Progenitor cell of endocrine pancreas (in vitro differentiated cells): ENCODE results near the gene EHBP1. TPM values are rescaled to one million over a fixed set of nuclear protein-coding genes. Genes with fewer than 3 reads are reported as not detected.

ENCODE experiments used
- DNase-seq: peaks from one replicate; pipeline ENCODE4 v3.0.0; 2021; ENCODE audit warnings: low spot score; ENCODE audit not compliant: unreplicated experiment
- H3K27ac Mint-ChIP-seq: 2 replicates; pipeline ENCODE4 v1.8.0; 2021; ENCODE audit warnings: mild to moderate bottlenecking, moderate library complexity, mixed read lengths
- H3K27me3 Mint-ChIP-seq: 2 replicates; pipeline ENCODE4 v1.8.0; 2021; ENCODE audit warnings: mixed read lengths
- H3K36me3 Mint-ChIP-seq: 2 replicates; pipeline ENCODE4 v1.8.0; 2022; ENCODE audit warnings: mixed read lengths; ENCODE audit not compliant: insufficient read depth
- H3K4me1 Mint-ChIP-seq: 2 replicates; pipeline ENCODE4 v1.8.0; 2021; ENCODE audit warnings: low read depth, mixed read lengths
- H3K4me3 Mint-ChIP-seq: 2 replicates; pipeline ENCODE4 v1.8.0; 2021; ENCODE audit warnings: low read depth, mild to moderate bottlenecking, moderate library complexity, mixed read lengths
- H3K9me3 Mint-ChIP-seq: 2 replicates; pipeline ENCODE4 v1.8.0; 2021; ENCODE audit warnings: low read depth, mixed read lengths
- total RNA-seq: library from RNA; stranded (reverse); gene quantifications from 2 replicates; pipeline ENCODE4 v1.2.1, GENCODE V29; 2021
- TF ChIP-seq, protein P1 (sequence below): fragments of 200-600 bp; sonication (generic); IDR thresholded peaks from one replicate; pipeline ENCODE4 v1.5.0; 2021; ENCODE audit warnings: antibody characterized with exemption, mild to moderate bottlenecking; ENCODE audit not compliant: unreplicated experiment

EHBP1 gene
- total RNA-seq, 1 donor from 2014 or later: 45.6 TPM

DNA sequence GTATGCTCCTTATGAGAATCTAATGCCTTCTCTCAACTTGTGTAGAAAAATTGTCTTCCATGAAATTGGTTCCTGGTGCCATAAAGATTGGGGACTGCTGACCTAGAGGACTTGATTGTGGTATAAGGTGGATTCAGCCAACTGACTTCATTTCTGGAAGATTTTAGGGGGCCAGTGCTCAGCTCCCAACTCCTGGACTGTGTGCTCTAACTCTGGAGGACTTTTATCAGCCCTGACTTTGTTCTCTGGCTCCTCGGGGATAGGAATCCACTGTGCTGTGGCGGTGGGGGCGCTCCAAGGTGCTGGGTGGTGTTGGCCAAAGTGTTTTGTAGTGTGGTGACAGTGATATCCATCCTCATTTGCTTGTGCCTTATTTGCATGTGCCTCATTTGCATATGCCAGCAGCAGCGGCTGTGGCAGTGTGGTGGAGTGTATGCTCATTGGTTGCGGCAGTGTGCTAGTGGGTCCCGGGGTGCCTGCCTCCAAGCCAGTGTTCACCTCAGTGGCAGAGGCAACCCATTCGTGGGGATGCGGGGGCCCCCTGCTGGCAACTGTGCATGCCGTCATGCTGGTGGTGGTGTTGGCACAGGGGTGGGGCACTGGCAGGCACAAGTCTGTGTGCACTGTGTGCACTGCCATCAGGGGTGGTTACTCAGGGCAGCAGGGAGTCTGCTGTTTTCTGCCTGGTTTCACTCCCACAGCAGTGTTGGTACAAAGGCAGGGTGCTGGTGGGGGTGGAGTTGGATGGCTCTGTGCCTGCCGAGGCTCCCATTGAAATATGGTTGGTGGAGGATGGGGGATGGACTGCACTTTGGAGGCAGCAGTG is 19.6 kb downstream of the EHBP1 start:
- Mint-ChIP-seq H3K9me3 (peaks cover 15% of the 10 kb centered on the region), H3K27me3 (no peaks in the 10 kb centered on the region), H3K27ac (peak overlapping the region; percentile 37), H3K4me1 (peaks cover 4% of the 10 kb centered on the region), H3K36me3 (peaks cover 17% of the 10 kb centered on the region), H3K4me3 (no peak overlapping the region)
- DNase-seq: no peak
- TF ChIP-seq, protein P1, sequence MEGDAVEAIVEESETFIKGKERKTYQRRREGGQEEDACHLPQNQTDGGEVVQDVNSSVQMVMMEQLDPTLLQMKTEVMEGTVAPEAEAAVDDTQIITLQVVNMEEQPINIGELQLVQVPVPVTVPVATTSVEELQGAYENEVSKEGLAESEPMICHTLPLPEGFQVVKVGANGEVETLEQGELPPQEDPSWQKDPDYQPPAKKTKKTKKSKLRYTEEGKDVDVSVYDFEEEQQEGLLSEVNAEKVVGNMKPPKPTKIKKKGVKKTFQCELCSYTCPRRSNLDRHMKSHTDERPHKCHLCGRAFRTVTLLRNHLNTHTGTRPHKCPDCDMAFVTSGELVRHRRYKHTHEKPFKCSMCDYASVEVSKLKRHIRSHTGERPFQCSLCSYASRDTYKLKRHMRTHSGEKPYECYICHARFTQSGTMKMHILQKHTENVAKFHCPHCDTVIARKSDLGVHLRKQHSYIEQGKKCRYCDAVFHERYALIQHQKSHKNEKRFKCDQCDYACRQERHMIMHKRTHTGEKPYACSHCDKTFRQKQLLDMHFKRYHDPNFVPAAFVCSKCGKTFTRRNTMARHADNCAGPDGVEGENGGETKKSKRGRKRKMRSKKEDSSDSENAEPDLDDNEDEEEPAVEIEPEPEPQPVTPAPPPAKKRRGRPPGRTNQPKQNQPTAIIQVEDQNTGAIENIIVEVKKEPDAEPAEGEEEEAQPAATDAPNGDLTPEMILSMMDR: peak; percentile 47

DNA sequence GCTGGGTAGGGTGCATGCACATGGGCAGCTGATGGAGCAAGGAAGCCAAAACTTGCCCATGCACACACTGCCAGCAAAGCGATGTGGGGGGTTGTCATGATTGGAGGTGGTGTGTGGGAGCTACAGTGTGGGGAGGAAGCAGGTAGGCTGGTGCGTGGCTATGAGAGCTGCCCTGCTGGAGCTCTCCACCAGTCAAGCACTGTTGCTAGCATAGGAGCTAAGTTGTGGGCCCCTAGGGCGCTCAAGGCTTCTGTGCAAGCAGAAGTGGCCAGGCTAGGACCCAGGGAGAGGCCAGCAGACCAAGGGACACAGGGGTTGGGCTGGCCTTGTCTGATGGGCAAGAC is 20.2 kb downstream of the EHBP1 start:
- peaks cover 21% of the 10 kb centered on the region for H3K36me3 Mint-ChIP-seq
- H3K27me3 Mint-ChIP-seq: no peaks in the 10 kb centered on the region
- no peak overlapping the region for H3K27ac Mint-ChIP-seq

DNA sequence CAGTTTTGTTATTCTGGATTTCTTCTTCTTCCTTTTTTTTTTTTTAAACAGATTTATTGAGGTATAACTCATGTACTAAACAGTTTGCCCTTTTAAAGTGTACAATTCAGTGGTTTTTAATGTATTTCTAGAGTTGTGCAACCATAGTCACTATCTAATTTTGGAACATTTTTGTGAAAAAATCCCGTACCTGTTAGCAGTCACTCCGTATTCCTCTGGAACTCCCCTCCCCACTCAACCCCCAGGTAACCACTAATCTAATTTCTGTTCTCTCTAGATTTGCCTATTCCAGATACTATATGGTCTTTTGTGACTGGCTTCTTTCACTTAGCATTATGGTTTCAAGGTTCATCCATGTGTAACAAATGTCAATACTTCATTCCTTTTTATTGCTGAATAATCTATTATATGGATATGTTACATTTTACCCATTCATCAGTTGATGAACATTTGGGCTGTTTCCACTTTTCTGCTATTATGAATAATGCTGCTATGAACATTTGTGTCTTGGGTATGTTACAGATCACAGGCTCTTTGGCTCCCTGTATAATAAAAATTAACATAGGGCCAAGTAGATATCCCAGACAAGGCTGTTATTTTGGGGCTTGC is 21.9 kb downstream of the EHBP1 start:
- Mint-ChIP-seq H3K4me1 (peaks cover 2% of the 10 kb centered on the region), H3K36me3 (peaks cover 27% of the 10 kb centered on the region), H3K27ac (peak overlapping the region; percentile 64), H3K27me3 (no peaks in the 10 kb centered on the region), H3K9me3 (peaks cover 32% of the 10 kb centered on the region), H3K4me3 (no peak overlapping the region)
- no peak for DNase-seq
- TF ChIP-seq, protein P1: no peak

More for the DNA sequence above, 20.2 kb downstream of the EHBP1 start:
- Mint-ChIP-seq H3K4me1 (peaks cover 4% of the 10 kb centered on the region), H3K9me3 (peaks cover 21% of the 10 kb centered on the region), H3K4me3 (no peak overlapping the region)
- TF ChIP-seq, protein P1: no peak
- DNase-seq: no peak

DNA sequence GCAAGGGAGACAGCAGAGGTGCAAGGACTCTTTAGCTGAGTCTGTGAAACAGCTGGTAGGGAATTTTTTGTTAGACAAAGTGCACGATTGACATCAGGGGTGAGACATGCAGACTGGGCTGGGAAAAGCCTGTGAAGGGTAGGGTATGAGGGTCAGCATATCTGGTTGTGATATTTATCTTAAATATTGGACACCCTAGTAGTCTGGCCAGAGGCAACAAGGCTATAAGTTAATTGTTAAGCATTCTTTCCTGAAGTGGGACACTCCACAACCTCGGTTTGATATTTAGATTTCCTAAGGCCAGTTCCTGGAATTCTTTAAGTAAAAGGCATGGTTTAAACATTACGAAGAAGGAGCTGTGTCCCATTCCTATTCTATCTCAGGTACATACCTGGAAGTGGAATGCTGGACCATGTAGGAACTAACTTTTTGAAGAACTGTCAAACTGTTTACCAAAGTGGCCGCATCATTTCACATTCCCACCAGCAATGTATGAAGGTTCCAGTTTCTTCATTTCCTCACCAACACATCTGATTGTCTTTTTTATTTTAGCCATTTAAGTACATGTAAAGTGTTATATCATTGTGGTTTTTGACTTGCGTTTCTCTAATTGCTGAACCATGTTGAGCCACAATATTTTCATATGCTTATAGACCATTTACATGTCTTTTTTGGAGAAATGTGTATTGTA is 22.5 kb downstream of the EHBP1 start:
- Mint-ChIP-seq H3K27me3 (no peaks in the 10 kb centered on the region), H3K4me1 (peaks cover 2% of the 10 kb centered on the region), H3K27ac (peak overlapping the region; percentile 64), H3K36me3 (peaks cover 23% of the 10 kb centered on the region), H3K9me3 (peaks cover 27% of the 10 kb centered on the region), H3K4me3 (no peak overlapping the region)
- TF ChIP-seq, protein P1: no peak
- DNase-seq: no peak

DNA sequence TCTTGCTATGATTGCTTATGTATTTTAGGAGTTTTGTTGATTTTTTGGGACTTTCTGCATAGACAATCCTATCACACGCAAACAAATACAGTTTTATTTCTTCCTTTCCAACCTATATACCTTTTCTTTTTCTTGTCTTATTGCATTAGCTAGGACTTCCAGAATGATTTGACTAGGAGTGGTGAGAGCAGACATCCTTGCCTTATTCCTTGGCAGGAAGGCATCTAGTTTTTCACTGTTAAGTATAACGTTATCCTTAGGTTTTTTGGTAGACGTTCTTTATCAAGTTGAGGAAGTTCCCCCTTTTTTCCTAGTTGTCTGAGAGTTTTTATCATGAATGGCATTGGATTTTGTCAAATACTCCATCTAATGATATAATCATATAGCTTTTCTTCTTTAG is 25.8 kb downstream of the EHBP1 start:
- H3K36me3 Mint-ChIP-seq: peaks cover 16% of the 10 kb centered on the region
- H3K4me1 Mint-ChIP-seq: peaks cover 5% of the 10 kb centered on the region
- no peak overlapping the region for H3K27ac Mint-ChIP-seq
- H3K4me3 Mint-ChIP-seq: no peak overlapping the region
- no peak for DNase-seq
- H3K27me3 Mint-ChIP-seq: no peaks in the 10 kb centered on the region
- TF ChIP-seq, protein P1: no peak
- H3K9me3 Mint-ChIP-seq: peaks cover 18% of the 10 kb centered on the region
